WTC11 (cell line): ENCODE measurements around the gene HGS. TPM values are rescaled to one million over a fixed set of nuclear protein-coding genes. Genes with fewer than 3 reads are reported as not detected.

Experiments
- ATAC-seq: fragments of 200-7000 bp; cut with Tn5 transposase; 2 replicates; pipeline ENCODE4 v1.10.0; 2021; ENCODE audit warnings: mild to moderate bottlenecking, moderate library complexity
- CTCF ChIA-PET: fragments of 300-600 bp; sonication (Branson Sonifier 250); formaldehyde crosslinking; loops from one replicate; lab custom pipeline; 2021; ENCODE audit warnings: antibody characterized with exemption; lab: Charles Lee
- POLR2A ChIA-PET: fragments of 350-600 bp; sonication (Branson Sonifier 250); formaldehyde crosslinking; loops from one replicate; lab custom pipeline; 2021; ENCODE audit warnings: antibody characterized with exemption; lab: Charles Lee
- DNase-seq: peaks from one replicate; pipeline ENCODE4 v3.0.0; 2021; ENCODE audit warnings: low spot score
- H3K27ac Mint-ChIP-seq: 2 replicates; pipeline ENCODE4 v1.8.0; 2021; ENCODE audit warnings: mixed read lengths
- H3K27me3 Mint-ChIP-seq: 2 replicates; pipeline ENCODE4 v1.8.0; 2021; ENCODE audit warnings: low read depth, mild to moderate bottlenecking, moderate library complexity, mixed read lengths
- H3K36me3 Mint-ChIP-seq: 2 replicates; pipeline ENCODE4 v1.8.0; 2021; ENCODE audit warnings: mixed read lengths
- H3K4me1 Mint-ChIP-seq: 2 replicates; pipeline ENCODE4 v1.8.0; 2022; ENCODE audit warnings: mixed read lengths
- H3K4me3 Mint-ChIP-seq: 2 replicates; pipeline ENCODE4 v1.8.0; 2021; ENCODE audit warnings: mild to moderate bottlenecking, moderate library complexity, mixed read lengths
- H3K9me3 Mint-ChIP-seq: 2 replicates; pipeline ENCODE4 v1.8.0; 2021; ENCODE audit warnings: mixed read lengths
- AFF4 ChIP-seq: sonication (generic); formaldehyde crosslinking; IDR thresholded peaks from 2 replicates; pipeline ENCODE4 v1.8.1; 2023; ENCODE audit warnings: mild to moderate bottlenecking, missing genetic modification reagents, borderline replicate concordance
- ELF4 ChIP-seq: sonication (generic); formaldehyde crosslinking; IDR thresholded peaks from 2 replicates; pipeline ENCODE4 v1.8.1; 2022; ENCODE audit warnings: low read depth, mild to moderate bottlenecking, moderate library complexity, missing genetic modification reagents
- ESRRA ChIP-seq: sonication (generic); formaldehyde crosslinking; IDR thresholded peaks from 2 replicates; pipeline ENCODE4 v1.8.1; 2022; ENCODE audit warnings: mild to moderate bottlenecking, missing genetic modification reagents, borderline replicate concordance
- GABPB1 ChIP-seq: sonication (generic); formaldehyde crosslinking; IDR thresholded peaks from 2 replicates; pipeline ENCODE4 v1.8.1; 2023; ENCODE audit warnings: mild to moderate bottlenecking, missing genetic modification reagents
- NFYB ChIP-seq: sonication (generic); formaldehyde crosslinking; conservative IDR thresholded peaks from 2 replicates; pipeline ENCODE4 v1.8.0; 2022; ENCODE audit warnings: low read depth, missing genetic modification reagents
- PRDM15 ChIP-seq: sonication (generic); formaldehyde crosslinking; IDR thresholded peaks from 2 replicates; pipeline ENCODE4 v1.8.0; 2022; ENCODE audit warnings: missing genetic modification reagents
- TP53 ChIP-seq: sonication (generic); formaldehyde crosslinking; IDR thresholded peaks from 2 replicates; pipeline ENCODE4 v1.8.1; 2023; ENCODE audit warnings: mild to moderate bottlenecking, missing genetic modification reagents
- ZNF219 ChIP-seq: sonication (generic); formaldehyde crosslinking; IDR thresholded peaks from 2 replicates; pipeline ENCODE4 v1.8.0; 2023; ENCODE audit warnings: missing genetic modification reagents, mild to moderate bottlenecking, borderline replicate concordance
- ZNF512 ChIP-seq: sonication (generic); formaldehyde crosslinking; IDR thresholded peaks from 2 replicates; pipeline ENCODE4 v1.8.1; 2022; ENCODE audit warnings: missing genetic modification reagents, borderline replicate concordance
- total RNA-seq: library from RNA; stranded (reverse); gene quantifications from 3 replicates; pipeline ENCODE4 v1.2.3, GENCODE V29; 2021
- TF ChIP-seq, protein P1 (sequence below): sonication (generic); formaldehyde crosslinking; IDR thresholded peaks from 2 replicates; pipeline ENCODE4 v1.8.0; 2023; ENCODE audit warnings: missing genetic modification reagents, mild to moderate bottlenecking, borderline replicate concordance
- TF ChIP-seq, protein P2 (sequence below): sonication (generic); formaldehyde crosslinking; IDR thresholded peaks from 2 replicates; pipeline ENCODE4 v1.8.0; 2022; ENCODE audit warnings: mild to moderate bottlenecking, missing genetic modification reagents

The HGS gene
- total RNA-seq, 1 experiment from 2014 or later, result 113 TPM

- peaks cover 26% of the 10 kb centered on the region for H3K4me1 Mint-ChIP-seq
- POLR2A ChIA-PET, result no interaction called here
- H3K36me3 Mint-ChIP-seq, result peaks cover 30% of the 10 kb centered on the region
- peak; percentile 44 for DNase-seq
- no peak overlapping the region for H3K4me3 Mint-ChIP-seq
- no peak overlapping the region for H3K27ac Mint-ChIP-seq
- H3K9me3 Mint-ChIP-seq, result no peaks in the 10 kb centered on the region
- CTCF ChIA-PET, result interaction anchor here (1.5 to 2.0 kb wide), 2 partner anchors 23 to 31 kb away, joined by 4 to 5 read pairs; partner anchors contain the start of genes ARL16 and HGS
- no peaks in the 10 kb centered on the region for H3K27me3 Mint-ChIP-seq
- no peak for TF ChIP-seq GABPB1
- ATAC-seq, result no peak
Observed at GRCh38 chr17:81706757-81707624, 23.2 kb downstream of the HGS start.

DNA sequence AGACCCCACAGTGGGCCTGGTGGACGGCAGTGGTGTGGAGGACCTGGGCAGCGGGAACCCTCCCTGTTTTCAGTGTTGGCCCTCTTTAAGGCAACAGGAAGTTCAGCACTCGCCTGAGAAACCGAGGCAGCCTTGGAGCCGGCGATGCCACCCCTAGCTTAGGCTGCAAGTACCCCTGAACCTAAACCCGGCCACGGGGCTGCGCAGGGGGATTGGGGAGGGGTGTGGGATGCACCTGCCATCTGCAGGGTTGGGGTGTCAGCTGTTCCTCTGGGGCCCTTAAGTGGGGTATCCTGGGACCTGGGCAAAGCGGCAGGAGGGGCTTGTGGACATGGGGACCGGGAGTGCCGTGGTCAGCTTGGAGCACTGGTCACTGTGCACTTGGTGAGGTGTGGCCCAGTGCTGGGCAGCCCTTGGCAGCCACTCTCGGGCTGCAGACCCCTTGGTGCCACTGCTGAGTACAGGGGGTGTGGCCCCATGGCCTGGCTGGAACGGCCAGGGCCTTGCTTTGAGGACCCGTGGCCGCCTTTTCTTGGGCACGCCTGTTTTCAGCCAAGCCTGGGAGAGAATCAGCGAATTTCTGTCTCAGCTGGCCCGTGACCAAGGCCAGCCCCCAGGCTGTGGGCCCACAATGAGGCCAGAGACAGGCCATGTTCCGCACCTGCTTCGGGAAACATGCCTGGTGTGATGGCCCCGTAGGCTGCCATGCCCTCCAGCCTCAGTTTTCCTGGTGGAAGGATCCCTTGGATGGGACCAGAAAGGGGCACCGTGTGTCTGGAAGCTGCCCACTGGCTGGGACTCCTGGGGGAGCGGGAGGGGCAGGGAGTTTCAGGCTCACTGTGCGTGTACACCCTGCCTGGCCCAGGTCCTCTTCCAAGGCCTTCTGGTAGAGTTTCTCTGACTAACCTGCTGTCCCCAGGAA is 24.2 kb downstream of the HGS start:
- peaks cover 24% of the 10 kb centered on the region for H3K36me3 Mint-ChIP-seq
- TF ChIP-seq ESRRA (CRISPR knock-in tag) (no peak), TP53 (CRISPR knock-in tag) (no peak), PRDM15 (CRISPR knock-in tag) (no peak), ZNF219 (no peak)
- TF ChIP-seq, protein P1, sequence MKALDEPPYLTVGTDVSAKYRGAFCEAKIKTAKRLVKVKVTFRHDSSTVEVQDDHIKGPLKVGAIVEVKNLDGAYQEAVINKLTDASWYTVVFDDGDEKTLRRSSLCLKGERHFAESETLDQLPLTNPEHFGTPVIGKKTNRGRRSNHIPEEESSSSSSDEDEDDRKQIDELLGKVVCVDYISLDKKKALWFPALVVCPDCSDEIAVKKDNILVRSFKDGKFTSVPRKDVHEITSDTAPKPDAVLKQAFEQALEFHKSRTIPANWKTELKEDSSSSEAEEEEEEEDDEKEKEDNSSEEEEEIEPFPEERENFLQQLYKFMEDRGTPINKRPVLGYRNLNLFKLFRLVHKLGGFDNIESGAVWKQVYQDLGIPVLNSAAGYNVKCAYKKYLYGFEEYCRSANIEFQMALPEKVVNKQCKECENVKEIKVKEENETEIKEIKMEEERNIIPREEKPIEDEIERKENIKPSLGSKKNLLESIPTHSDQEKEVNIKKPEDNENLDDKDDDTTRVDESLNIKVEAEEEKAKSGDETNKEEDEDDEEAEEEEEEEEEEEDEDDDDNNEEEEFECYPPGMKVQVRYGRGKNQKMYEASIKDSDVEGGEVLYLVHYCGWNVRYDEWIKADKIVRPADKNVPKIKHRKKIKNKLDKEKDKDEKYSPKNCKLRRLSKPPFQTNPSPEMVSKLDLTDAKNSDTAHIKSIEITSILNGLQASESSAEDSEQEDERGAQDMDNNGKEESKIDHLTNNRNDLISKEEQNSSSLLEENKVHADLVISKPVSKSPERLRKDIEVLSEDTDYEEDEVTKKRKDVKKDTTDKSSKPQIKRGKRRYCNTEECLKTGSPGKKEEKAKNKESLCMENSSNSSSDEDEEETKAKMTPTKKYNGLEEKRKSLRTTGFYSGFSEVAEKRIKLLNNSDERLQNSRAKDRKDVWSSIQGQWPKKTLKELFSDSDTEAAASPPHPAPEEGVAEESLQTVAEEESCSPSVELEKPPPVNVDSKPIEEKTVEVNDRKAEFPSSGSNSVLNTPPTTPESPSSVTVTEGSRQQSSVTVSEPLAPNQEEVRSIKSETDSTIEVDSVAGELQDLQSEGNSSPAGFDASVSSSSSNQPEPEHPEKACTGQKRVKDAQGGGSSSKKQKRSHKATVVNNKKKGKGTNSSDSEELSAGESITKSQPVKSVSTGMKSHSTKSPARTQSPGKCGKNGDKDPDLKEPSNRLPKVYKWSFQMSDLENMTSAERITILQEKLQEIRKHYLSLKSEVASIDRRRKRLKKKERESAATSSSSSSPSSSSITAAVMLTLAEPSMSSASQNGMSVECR (CRISPR knock-in tag), result no peak
- DNase-seq, result no peak
- H3K4me1 Mint-ChIP-seq, result peaks cover 25% of the 10 kb centered on the region
- H3K27ac Mint-ChIP-seq, result no peak overlapping the region
- ChIA-PET CTCF (interaction anchor here (2.0 kb wide), 1 partner anchor 24 kb away, joined by 5 read pairs; the partner anchor contains the start of genes ARL16 and HGS), POLR2A (no interaction called here)
- no peak for ATAC-seq
- no peaks in the 10 kb centered on the region for H3K9me3 Mint-ChIP-seq
- H3K4me3 Mint-ChIP-seq, result no peak overlapping the region
- peaks cover 2% of the 10 kb centered on the region; the same call in 1 of the 2 replicates for H3K27me3 Mint-ChIP-seq

DNA sequence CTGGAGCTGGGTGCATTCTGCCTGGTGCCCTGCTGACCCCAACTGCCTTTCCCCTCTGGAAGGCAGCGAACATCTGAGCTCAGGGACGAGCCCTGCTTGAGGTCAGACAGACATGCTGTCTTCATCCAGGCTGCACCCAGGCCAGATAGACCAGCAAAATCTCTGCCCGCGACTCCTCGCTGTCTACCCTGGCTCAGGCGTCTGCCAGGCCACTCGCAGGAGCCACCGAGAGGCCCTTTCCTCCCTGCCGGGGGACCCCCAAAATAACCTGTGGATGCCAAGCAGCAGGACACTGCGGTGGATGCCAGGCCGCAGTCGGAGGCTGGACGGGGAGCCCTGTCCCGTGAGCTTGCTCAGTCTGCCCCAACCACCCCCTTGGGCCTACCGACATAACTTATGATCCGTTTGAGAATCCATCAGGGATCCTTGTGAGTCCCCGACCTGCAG is 25.0 kb downstream of the HGS start:
- ChIA-PET POLR2A (no interaction called here), CTCF (interaction anchor here (2.0 kb wide), 1 partner anchor 25 kb away, joined by 5 read pairs; the partner anchor contains the start of genes ARL16 and HGS)
- Mint-ChIP-seq H3K9me3 (no peaks in the 10 kb centered on the region), H3K4me1 (peaks cover 29% of the 10 kb centered on the region), H3K27me3 (peaks cover 2% of the 10 kb centered on the region; the same call in 1 of the 2 replicates), H3K36me3 (peaks cover 24% of the 10 kb centered on the region), H3K27ac (peak overlapping the region; percentile 89)
- DNase-seq, result no peak
- TF ChIP-seq NFYB (no peak), AFF4 (CRISPR knock-in tag) (no peak), ZNF512 (CRISPR knock-in tag) (no peak), ELF4 (CRISPR knock-in tag) (no peak)
- TF ChIP-seq, protein P2, sequence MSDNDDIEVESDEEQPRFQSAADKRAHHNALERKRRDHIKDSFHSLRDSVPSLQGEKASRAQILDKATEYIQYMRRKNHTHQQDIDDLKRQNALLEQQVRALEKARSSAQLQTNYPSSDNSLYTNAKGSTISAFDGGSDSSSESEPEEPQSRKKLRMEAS (CRISPR knock-in tag), result no peak
- TF ChIP-seq, all 79 proteins: peak for 0
- ATAC-seq, result no peak
- no peak overlapping the region for H3K4me3 Mint-ChIP-seq
